GM23248 (cell line): ENCODE measurements around the gene BCL6. TPM values are rescaled to one million over a fixed set of nuclear protein-coding genes. Genes with fewer than 3 reads are reported as not detected.
"Not testable (repeated sequence)": the region's sequence is repeated elsewhere in the genome, so short reads cannot be mapped to it uniquely, and the experiment has no call there.

Experiments
- DNase-seq: peaks from one replicate; pipeline ENCODE4 v3.0.0-alpha.2; 2015
- H2AFZ ChIP-seq: fragments of 200-600 bp; sonication (generic); 2 replicates; pipeline ENCODE4 v1.6.1; 2016; ENCODE audit warnings: antibody characterized with exemption
- H3F3A ChIP-seq: fragments of 200-600 bp; sonication (generic); 2 replicates; pipeline ENCODE4 v1.6.1; 2016; ENCODE audit warnings: mild to moderate bottlenecking, antibody characterized with exemption, mixed run types; ENCODE audit not compliant: insufficient read depth
- H3K27ac ChIP-seq: fragments of 200-600 bp; sonication (generic); 2 replicates; pipeline ENCODE4 v1.5.1; 2016; ENCODE audit warnings: mild to moderate bottlenecking
- H3K27me3 ChIP-seq: fragments of 200-600 bp; sonication (generic); replicated peaks from 2 replicates; pipeline ENCODE4 v1.6.1; 2016; ENCODE audit warnings: mild to moderate bottlenecking; ENCODE audit not compliant: insufficient read depth
- H3K36me3 ChIP-seq: fragments of 200-600 bp; sonication (generic); 2 replicates; pipeline ENCODE4 v1.6.1; 2016; ENCODE audit warnings: low read depth, mild to moderate bottlenecking
- H3K4me1 ChIP-seq: fragments of 200-600 bp; sonication (generic); 2 replicates; pipeline ENCODE4 v1.6.1; 2016; ENCODE audit warnings: mild to moderate bottlenecking; ENCODE audit not compliant: insufficient read depth
- H3K4me2 ChIP-seq: fragments of 200-600 bp; sonication (generic); one replicate; pipeline ENCODE4 v1.6.1; 2016; ENCODE audit warnings: mild to moderate bottlenecking; ENCODE audit not compliant: unreplicated experiment
- H3K4me3 ChIP-seq: fragments of 200-600 bp; sonication (generic); 2 replicates; pipeline ENCODE4 v1.5.1; 2016; ENCODE audit warnings: mild to moderate bottlenecking
- H3K79me2 ChIP-seq: fragments of 200-600 bp; sonication (generic); 2 replicates; pipeline ENCODE4 v1.6.1; 2016; ENCODE audit warnings: mild to moderate bottlenecking; ENCODE audit not compliant: insufficient read depth
- H3K9ac ChIP-seq: fragments of 200-600 bp; sonication (generic); 2 replicates; pipeline ENCODE4 v1.6.1; 2016; ENCODE audit warnings: mild to moderate bottlenecking
- H3K9me2 ChIP-seq: fragments of 200-600 bp; sonication (generic); 2 replicates; pipeline ENCODE4 v1.6.1; 2016; ENCODE audit warnings: mixed run types, mild to moderate bottlenecking, moderate library complexity; ENCODE audit not compliant: insufficient read depth
- H3K9me3 ChIP-seq: fragments of 200-600 bp; sonication (generic); one replicate; pipeline ENCODE4 v1.6.1; 2017; ENCODE audit warnings: low read depth
- H4K20me1 ChIP-seq: fragments of 200-600 bp; sonication (generic); 2 replicates; pipeline ENCODE4 v1.6.0; 2016; ENCODE audit not compliant: insufficient read depth
- EZH2 ChIP-seq: fragments of 200-600 bp; sonication (generic); IDR thresholded peaks from 2 replicates; pipeline ENCODE4 v1.6.1; 2018; ENCODE audit warnings: antibody characterized with exemption, mild to moderate bottlenecking; ENCODE audit not compliant: insufficient read depth, poor library complexity, severe bottlenecking
- EZH2phosphoT487 ChIP-seq: fragments of 200-600 bp; sonication (generic); IDR thresholded peaks from 2 replicates; pipeline ENCODE4 v1.6.1; 2018; ENCODE audit warnings: antibody characterized with exemption, moderate library complexity, mild to moderate bottlenecking, low read depth; ENCODE audit not compliant: insufficient read depth
- WGBS, 2 experiments: methylation state at CpG; one replicate each; pipeline ENCODE4 v1.1.6; 2015 to 2017; ENCODE audit warnings: low lambda C conversion rate in 2 of 2, low coverage in 1 of 2; ENCODE audit errors: missing lambda C conversion rate in 2 of 2; 5-methylcytosine and 5-hydroxymethylcytosine counted together
- in situ Hi-C: fragments of 300-500 bp; cut with MboI; formaldehyde crosslinking; loops from 2 replicates; pipeline ENCODE4 v1.15.0; 2020
- polyA plus RNA-seq: library from polyadenylated mRNA; unstranded; fragments of >200 nt; fragmentation: Nextera tagmentation; extraction: Ambion mirVana; gene quantifications from 2 replicates; pipeline ENCODE4 v1.2.1, GENCODE V29; 2016
- total RNA-seq: library from RNA; depleted of rRNA; stranded (reverse); fragments of >200 nt; shearing (Covaris generic); gene quantifications from 2 replicates; pipeline ENCODE4 v1.2.3, GENCODE V29; 2014

BCL6 gene
- total and polyA plus RNA-seq, 2 experiments from 2014 or later: 8.7 to 32.3 TPM

GRCh38 chr3:187686621-187687273, 58.5 kb downstream of the BCL6 start:
- Histone ChIP-seq H3K36me3 (no peaks in the 10 kb centered on the region), H3K9ac (no peak overlapping the region), H3K4me1 (no peaks in the 10 kb centered on the region), H3K9me2 (no peaks in the 10 kb centered on the region), H3K27ac (no peak overlapping the region), H2AFZ (no peak overlapping the region), H3K9me3 (no peaks in the 10 kb centered on the region), H3K4me3 (no peak overlapping the region), H3K27me3 (peaks cover 12% of the 10 kb centered on the region), H4K20me1 (no peaks in the 10 kb centered on the region), H3F3A (peaks cover 13% of the 10 kb centered on the region), H3K4me2 (no peak overlapping the region), H3K79me2 (no peaks in the 10 kb centered on the region)
- in situ Hi-C loops: loop anchor here (25.0 kb wide), 1 partner anchor 849 kb away; the partner anchor contains the start of gene ADIPOQ
- WGBS, 2 experiments: 52% methylated on average over 5 of the region's 5 CpGs
- TF ChIP-seq EZH2phosphoT487 (no peak), EZH2 (no peak)
- DNase-seq: no peak

DNA sequence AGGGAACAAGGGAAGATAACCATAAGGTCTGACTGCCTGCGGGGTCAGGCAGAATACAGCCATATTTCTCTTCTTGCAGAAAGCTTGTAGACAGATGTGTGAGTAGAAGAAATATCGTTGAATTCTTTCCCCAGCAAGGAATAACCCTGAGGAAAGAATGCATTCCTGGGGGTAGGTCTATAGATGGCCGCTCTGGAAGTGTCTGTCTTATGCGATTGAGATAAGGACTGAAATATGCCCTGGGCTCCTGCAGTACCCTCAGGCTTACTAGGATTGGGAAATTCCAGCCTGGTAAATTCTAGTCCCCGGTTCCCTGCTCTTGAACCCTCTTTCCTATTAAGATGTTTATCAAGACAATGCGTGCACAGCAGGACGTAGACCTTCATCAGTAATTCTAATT, 59.3 kb downstream of the BCL6 start:
- no peaks in the 10 kb centered on the region for H3K79me2 ChIP-seq

GRCh38 chr3:187684880-187685279, 60.4 kb downstream of the BCL6 start:
- no peaks in the 10 kb centered on the region for H4K20me1 ChIP-seq
- H3F3A ChIP-seq: peaks cover 13% of the 10 kb centered on the region
- H3K27me3 ChIP-seq: peaks cover 9% of the 10 kb centered on the region
- H3K4me2 ChIP-seq: no peak overlapping the region
- H3K27ac ChIP-seq: no peak overlapping the region
- no peaks in the 10 kb centered on the region for H3K4me1 ChIP-seq
- H3K79me2 ChIP-seq: no peaks in the 10 kb centered on the region
- H3K36me3 ChIP-seq: no peaks in the 10 kb centered on the region
- in situ Hi-C loops: loop anchor here (5.0 to 25.0 kb wide), 2 partner anchors 463 to 848 kb away; partner anchors contain the start of gene ADIPOQ
- H3K4me3 ChIP-seq: no peak overlapping the region
- no peaks in the 10 kb centered on the region for H3K9me2 ChIP-seq
- 29 to 32% methylated on average over 2 of the region's 2 CpGs for WGBS, 2 experiments
- H3K9ac ChIP-seq: no peak overlapping the region
- peak; percentile 27 for DNase-seq
- no peak for TF ChIP-seq EZH2
- no peak for TF ChIP-seq EZH2phosphoT487
- H3K9me3 ChIP-seq: no peaks in the 10 kb centered on the region
- no peak overlapping the region for H2AFZ ChIP-seq

More for the DNA sequence above, 59.3 kb downstream of the BCL6 start:
- in situ Hi-C loops: loop anchor here (25.0 kb wide), 1 partner anchor 849 kb away; the partner anchor contains the start of gene ADIPOQ
- Histone ChIP-seq H3K9ac (no peak overlapping the region), H3K27me3 (peaks cover 12% of the 10 kb centered on the region), H3K27ac (no peak overlapping the region), H4K20me1 (no peaks in the 10 kb centered on the region), H3K9me2 (no peaks in the 10 kb centered on the region), H3K4me1 (no peaks in the 10 kb centered on the region), H2AFZ (no peak overlapping the region), H3K4me2 (no peak overlapping the region), H3K4me3 (no peak overlapping the region), H3K36me3 (no peaks in the 10 kb centered on the region), H3K9me3 (no peaks in the 10 kb centered on the region), H3F3A (peaks cover 13% of the 10 kb centered on the region)
- no peak for TF ChIP-seq EZH2
- no peak for TF ChIP-seq EZH2phosphoT487
- WGBS, 2 experiments: 72 to 76% methylated on average over 7 of the region's 7 CpGs
- no peak for DNase-seq

GRCh38 chr3:187684444-187684843, 60.8 kb downstream of the BCL6 start:
- TF ChIP-seq EZH2: no peak
- no peak for TF ChIP-seq EZH2phosphoT487
- H3K79me2 ChIP-seq: no peaks in the 10 kb centered on the region
- peaks cover under 1% of the 10 kb centered on the region for H3K4me1 ChIP-seq
- no peak overlapping the region for H3K9ac ChIP-seq
- no peaks in the 10 kb centered on the region for H3K9me3 ChIP-seq
- H3K27me3 ChIP-seq: peaks cover 9% of the 10 kb centered on the region
- H3K27ac ChIP-seq: no peak overlapping the region
- no peak overlapping the region for H3K4me3 ChIP-seq
- no peak overlapping the region for H2AFZ ChIP-seq
- H3K4me2 ChIP-seq: no peak overlapping the region
- no peaks in the 10 kb centered on the region for H4K20me1 ChIP-seq
- H3F3A ChIP-seq: peaks cover 13% of the 10 kb centered on the region
- WGBS, 2 experiments: 88 to 96% methylated on average over 1 of the region's 1 CpG
- no peak for DNase-seq
- in situ Hi-C loops: loop anchor here (5.0 to 25.0 kb wide), 2 partner anchors 462 to 847 kb away; partner anchors contain the start of gene ADIPOQ
- no peaks in the 10 kb centered on the region for H3K9me2 ChIP-seq
- no peaks in the 10 kb centered on the region for H3K36me3 ChIP-seq

DNA sequence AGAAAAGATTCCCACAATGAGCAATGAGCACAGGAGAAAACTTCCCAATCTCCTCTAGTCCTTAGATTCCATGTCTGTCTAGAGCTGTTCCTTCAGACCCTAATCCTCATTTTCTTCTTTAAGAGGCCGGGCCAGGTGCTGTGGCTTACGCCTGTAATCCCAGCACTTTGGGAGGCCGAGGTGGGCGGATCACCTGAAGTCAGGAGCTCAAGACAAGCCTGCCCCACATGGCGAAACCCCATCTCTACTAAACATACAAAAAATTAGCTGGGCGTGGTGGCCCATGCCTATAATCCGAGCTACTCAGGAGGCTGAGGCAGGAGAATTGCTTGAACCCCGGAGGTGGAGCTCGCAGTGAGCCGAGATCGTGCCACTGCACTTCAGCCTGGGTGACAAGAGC, 63.5 kb downstream of the BCL6 start:
- not testable (repeated sequence) for H3K79me2 ChIP-seq, H3K36me3 ChIP-seq, H4K20me1 ChIP-seq, H3K9ac ChIP-seq, H3K4me3 ChIP-seq, H3K4me1 ChIP-seq, H2AFZ ChIP-seq, H3K27ac ChIP-seq, H3K9me2 ChIP-seq, DNase-seq, H3K27me3 ChIP-seq, H3K4me2 ChIP-seq, H3K9me3 ChIP-seq
- H3F3A ChIP-seq: peaks cover 13% of the 10 kb centered on the region
- WGBS, 2 experiments: 73 to 74% methylated on average over 11 of the region's 11 CpGs
- in situ Hi-C loops: loop anchor here (5.0 to 25.0 kb wide), 2 partner anchors 459 to 844 kb away; partner anchors contain the start of gene ADIPOQ
